H1 (cell line): ENCODE measurements around the gene COQ8B. TPM values are rescaled to one million over a fixed set of nuclear protein-coding genes. Genes with fewer than 3 reads are reported as not detected.

Experiments used
- ASH2L ChIP-seq: fragments of 200-600, 300-600 bp; sonication (generic); IDR thresholded peaks from one replicate; pipeline ENCODE4 v1.7.1; 2017; ENCODE audit warnings: low read length
- BRCA1 ChIP-seq: IDR thresholded peaks from 2 replicates; pipeline ENCODE4 v1.6.1; 2012; ENCODE audit warnings: low read depth, low read length, improper control_type of control experiment
- CREB1 ChIP-seq: IDR thresholded peaks from 2 replicates; pipeline ENCODE4 v1.6.1; 2012; ENCODE audit warnings: inconsistent platforms
- EP300 ChIP-seq, 2 experiments: IDR thresholded peaks; 1 replicate in 1 of 2; 2 replicates in 1 of 2; pipeline ENCODE4 v1.6.1; 2011 to 2012; ENCODE audit warnings: low read depth in 2 of 2, low read length in 2 of 2, mild to moderate bottlenecking in 2 of 2, borderline replicate concordance in 1 of 2, inconsistent platforms in 1 of 2, moderate library complexity in 1 of 2
- HDAC6 ChIP-seq: IDR thresholded peaks from one replicate; pipeline ENCODE4 v1.7.1; 2012; ENCODE audit warnings: low read depth, mild to moderate bottlenecking, inconsistent platforms, low read length, moderate library complexity
- KDM1A ChIP-seq: fragments of 200-600, 300-600 bp; sonication (generic); IDR thresholded peaks from 2 replicates; pipeline ENCODE4 v1.7.1; 2016; ENCODE audit warnings: mild to moderate bottlenecking, low read length, borderline replicate concordance
- polyA plus RNA-seq, 7 experiments: library from polyadenylated mRNA; depleted of rRNA in 3 of 7; stranded (reverse) in 5 of 7; unstranded in 2 of 7; fragments of >200 nt in 5 of 7; fragments of 200-250 nt in 2 of 7; gene quantifications; 1 replicate in 5 of 7; 2 replicates in 1 of 7; 4 replicates in 1 of 7; pipeline versions ENCODE4 v1.2.1 to v1.2.3, GENCODE V29; 2011 to 2013; ENCODE audit warnings: missing spikeins in 2 of 7, mixed read lengths in 2 of 7
- total RNA-seq: library from RNA; stranded (reverse); fragmentation: NEBNext Ultra II Directional; extraction: Animal tissue kit (Norgen Biotek cat#: 25700); gene quantifications from 2 replicates; pipeline ENCODE4 v1.2.1, GENCODE V29; 2021
- TF ChIP-seq, protein P1 (sequence below): fragments of 300-600 bp; sonication (generic); IDR thresholded peaks from 2 replicates; pipeline ENCODE4 v1.7.1; 2012; ENCODE audit warnings: low read length, moderate library complexity, mild to moderate bottlenecking, inconsistent platforms; ENCODE audit not compliant: insufficient replicate concordance

Gene COQ8B
- total and polyA plus RNA-seq, 2 of the 8 experiments (the other 6 are each of a cell fraction or from before 2014, with no cell fraction given) = 41.7 to 46.1 TPM

DNA sequence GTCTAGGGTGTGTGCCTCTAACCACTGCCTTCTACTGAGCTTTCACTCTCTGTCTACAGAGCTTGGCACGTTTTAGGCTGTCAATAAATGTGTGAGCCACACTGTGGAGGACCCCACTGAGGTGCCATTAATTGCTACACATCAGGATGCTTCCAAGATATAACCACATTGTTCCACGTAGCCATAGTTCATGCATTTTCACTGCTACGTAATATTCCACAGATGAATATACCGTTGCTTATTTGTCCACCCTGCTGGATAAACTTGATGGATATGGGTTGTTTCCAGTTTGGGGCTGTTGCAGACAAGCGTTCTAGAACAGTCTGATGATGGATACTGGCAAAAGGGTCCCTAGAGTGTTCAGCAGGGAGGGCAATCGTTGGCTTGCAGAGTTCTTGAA is 14.9 kb downstream of the COQ8B start (continued):
- TF ChIP-seq, protein P1, sequence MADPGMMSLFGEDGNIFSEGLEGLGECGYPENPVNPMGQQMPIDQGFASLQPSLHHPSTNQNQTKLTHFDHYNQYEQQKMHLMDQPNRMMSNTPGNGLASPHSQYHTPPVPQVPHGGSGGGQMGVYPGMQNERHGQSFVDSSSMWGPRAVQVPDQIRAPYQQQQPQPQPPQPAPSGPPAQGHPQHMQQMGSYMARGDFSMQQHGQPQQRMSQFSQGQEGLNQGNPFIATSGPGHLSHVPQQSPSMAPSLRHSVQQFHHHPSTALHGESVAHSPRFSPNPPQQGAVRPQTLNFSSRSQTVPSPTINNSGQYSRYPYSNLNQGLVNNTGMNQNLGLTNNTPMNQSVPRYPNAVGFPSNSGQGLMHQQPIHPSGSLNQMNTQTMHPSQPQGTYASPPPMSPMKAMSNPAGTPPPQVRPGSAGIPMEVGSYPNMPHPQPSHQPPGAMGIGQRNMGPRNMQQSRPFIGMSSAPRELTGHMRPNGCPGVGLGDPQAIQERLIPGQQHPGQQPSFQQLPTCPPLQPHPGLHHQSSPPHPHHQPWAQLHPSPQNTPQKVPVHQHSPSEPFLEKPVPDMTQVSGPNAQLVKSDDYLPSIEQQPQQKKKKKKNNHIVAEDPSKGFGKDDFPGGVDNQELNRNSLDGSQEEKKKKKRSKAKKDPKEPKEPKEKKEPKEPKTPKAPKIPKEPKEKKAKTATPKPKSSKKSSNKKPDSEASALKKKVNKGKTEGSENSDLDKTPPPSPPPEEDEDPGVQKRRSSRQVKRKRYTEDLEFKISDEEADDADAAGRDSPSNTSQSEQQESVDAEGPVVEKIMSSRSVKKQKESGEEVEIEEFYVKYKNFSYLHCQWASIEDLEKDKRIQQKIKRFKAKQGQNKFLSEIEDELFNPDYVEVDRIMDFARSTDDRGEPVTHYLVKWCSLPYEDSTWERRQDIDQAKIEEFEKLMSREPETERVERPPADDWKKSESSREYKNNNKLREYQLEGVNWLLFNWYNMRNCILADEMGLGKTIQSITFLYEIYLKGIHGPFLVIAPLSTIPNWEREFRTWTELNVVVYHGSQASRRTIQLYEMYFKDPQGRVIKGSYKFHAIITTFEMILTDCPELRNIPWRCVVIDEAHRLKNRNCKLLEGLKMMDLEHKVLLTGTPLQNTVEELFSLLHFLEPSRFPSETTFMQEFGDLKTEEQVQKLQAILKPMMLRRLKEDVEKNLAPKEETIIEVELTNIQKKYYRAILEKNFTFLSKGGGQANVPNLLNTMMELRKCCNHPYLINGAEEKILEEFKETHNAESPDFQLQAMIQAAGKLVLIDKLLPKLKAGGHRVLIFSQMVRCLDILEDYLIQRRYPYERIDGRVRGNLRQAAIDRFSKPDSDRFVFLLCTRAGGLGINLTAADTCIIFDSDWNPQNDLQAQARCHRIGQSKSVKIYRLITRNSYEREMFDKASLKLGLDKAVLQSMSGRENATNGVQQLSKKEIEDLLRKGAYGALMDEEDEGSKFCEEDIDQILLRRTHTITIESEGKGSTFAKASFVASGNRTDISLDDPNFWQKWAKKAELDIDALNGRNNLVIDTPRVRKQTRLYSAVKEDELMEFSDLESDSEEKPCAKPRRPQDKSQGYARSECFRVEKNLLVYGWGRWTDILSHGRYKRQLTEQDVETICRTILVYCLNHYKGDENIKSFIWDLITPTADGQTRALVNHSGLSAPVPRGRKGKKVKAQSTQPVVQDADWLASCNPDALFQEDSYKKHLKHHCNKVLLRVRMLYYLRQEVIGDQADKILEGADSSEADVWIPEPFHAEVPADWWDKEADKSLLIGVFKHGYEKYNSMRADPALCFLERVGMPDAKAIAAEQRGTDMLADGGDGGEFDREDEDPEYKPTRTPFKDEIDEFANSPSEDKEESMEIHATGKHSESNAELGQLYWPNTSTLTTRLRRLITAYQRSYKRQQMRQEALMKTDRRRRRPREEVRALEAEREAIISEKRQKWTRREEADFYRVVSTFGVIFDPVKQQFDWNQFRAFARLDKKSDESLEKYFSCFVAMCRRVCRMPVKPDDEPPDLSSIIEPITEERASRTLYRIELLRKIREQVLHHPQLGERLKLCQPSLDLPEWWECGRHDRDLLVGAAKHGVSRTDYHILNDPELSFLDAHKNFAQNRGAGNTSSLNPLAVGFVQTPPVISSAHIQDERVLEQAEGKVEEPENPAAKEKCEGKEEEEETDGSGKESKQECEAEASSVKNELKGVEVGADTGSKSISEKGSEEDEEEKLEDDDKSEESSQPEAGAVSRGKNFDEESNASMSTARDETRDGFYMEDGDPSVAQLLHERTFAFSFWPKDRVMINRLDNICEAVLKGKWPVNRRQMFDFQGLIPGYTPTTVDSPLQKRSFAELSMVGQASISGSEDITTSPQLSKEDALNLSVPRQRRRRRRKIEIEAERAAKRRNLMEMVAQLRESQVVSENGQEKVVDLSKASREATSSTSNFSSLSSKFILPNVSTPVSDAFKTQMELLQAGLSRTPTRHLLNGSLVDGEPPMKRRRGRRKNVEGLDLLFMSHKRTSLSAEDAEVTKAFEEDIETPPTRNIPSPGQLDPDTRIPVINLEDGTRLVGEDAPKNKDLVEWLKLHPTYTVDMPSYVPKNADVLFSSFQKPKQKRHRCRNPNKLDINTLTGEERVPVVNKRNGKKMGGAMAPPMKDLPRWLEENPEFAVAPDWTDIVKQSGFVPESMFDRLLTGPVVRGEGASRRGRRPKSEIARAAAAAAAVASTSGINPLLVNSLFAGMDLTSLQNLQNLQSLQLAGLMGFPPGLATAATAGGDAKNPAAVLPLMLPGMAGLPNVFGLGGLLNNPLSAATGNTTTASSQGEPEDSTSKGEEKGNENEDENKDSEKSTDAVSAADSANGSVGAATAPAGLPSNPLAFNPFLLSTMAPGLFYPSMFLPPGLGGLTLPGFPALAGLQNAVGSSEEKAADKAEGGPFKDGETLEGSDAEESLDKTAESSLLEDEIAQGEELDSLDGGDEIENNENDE = no peak
- TF ChIP-seq BRCA1 (no peak), HDAC6 (no peak), CREB1 (no peak), ASH2L (no peak), KDM1A (no peak), EP300 (IDR thresholded peaks at IDR 0.05; ENCODE audit: borderline replicate concordance in 1 of 2, low read depth in 2 of 2, low read length in 2 of 2) (no peak)
- TF ChIP-seq, all 59 proteins: peak for 0
